ENCODE data around the gene SLC33A1.
A peak's percentile ranks its signal among the peaks of the same experiment; 100 is the strongest.
"Not testable (repeated sequence)": the region's sequence is repeated elsewhere in the genome, so short reads cannot be mapped to it uniquely, and the experiment has no call there.

SLC33A1 gene

GRCh38 chr3:155861476-155862183, 7.4 kb upstream of the SLC33A1 start:
- no peak for DNase-seq

- not testable (repeated sequence) for DNase-seq
Observed at GRCh38 chr3:155860424-155860823, 6.2 kb upstream of the SLC33A1 start.

- no peak for DNase-seq
Observed at GRCh38 chr3:155859859-155860258, 5.6 kb upstream of the SLC33A1 start.

- peak; percentile 25 for DNase-seq
Observed at GRCh38 chr3:155853214-155854140, 750 bp downstream of the SLC33A1 start.

GRCh38 chr3:155852341-155852740, 1.9 kb downstream of the SLC33A1 start:
- DNase-seq = no peak

GRCh38 chr3:155849404-155849803, 4.8 kb downstream of the SLC33A1 start:
- DNase-seq = not testable (repeated sequence)

- DNase-seq = no peak
Observed at GRCh38 chr3:155847993-155848392, 6.2 kb downstream of the SLC33A1 start.

- no peak for DNase-seq
Observed at GRCh38 chr3:155846119-155846518, 8.1 kb downstream of the SLC33A1 start.

GRCh38 chr3:155843569-155843968, 10.7 kb downstream of the SLC33A1 start:
- DNase-seq = no peak

- DNase-seq = no peak
Observed at GRCh38 chr3:155835341-155836071, 18.7 kb downstream of the SLC33A1 start.

- DNase-seq = not testable (repeated sequence)
Observed at GRCh38 chr3:155828490-155829098, 25.6 kb downstream of the SLC33A1 start.

- no peak for DNase-seq
Observed at GRCh38 chr3:155815030-155815545, 39.1 kb downstream of the SLC33A1 start.

GRCh38 chr3:155813224-155813623, 41.0 kb downstream of the SLC33A1 start:
- DNase-seq = not testable (repeated sequence)

- DNase-seq = no peak
Observed at GRCh38 chr3:155809181-155809580, 45.0 kb downstream of the SLC33A1 start.

GRCh38 chr3:155807823-155808222, 46.4 kb downstream of the SLC33A1 start:
- no peak for DNase-seq

- peak; percentile 81 for DNase-seq
Observed at GRCh38 chr3:155805802-155806618, 48.2 kb downstream of the SLC33A1 start, which contains the start of gene C3orf33. Gene C3orf33, minus strand, starts transcription at chr3:155806278. Its CDS starts 26 bp downstream, at chr3:155806252.

GRCh38 chr3:155805204-155805801, 48.9 kb downstream of the SLC33A1 start:
- peak; percentile 28 for DNase-seq

- DNase-seq = no peak
Observed at GRCh38 chr3:155804323-155804722, 49.9 kb downstream of the SLC33A1 start.

GRCh38 chr3:155792532-155792931, 61.7 kb downstream of the SLC33A1 start:
- no peak for DNase-seq

- no peak for DNase-seq
Observed at GRCh38 chr3:155791190-155791589, 63.0 kb downstream of the SLC33A1 start.

All from activated naive CD4-positive, alpha-beta T cell treated with anti-CD3 and anti-CD28 coated beads, Interleukin-2, amount 50 U/mL, for 16 hours (primary cell).